ENCODE measurements around the gene NDST1.

- TF ChIP-seq POLR2A (IDR thresholded peaks at IDR 0.05; ENCODE audit: low read depth, low read length): no peak
- no peak for TF ChIP-seq EZH2 (IDR thresholded peaks at IDR 0.05; ENCODE audit: borderline replicate concordance, low read depth, low read length, severe bottlenecking)
Observed at GRCh38 chr5:150570333-150570732, 62.4 kb downstream of the NDST1 start.

Measured in endothelial cell of umbilical vein (primary cell).